Rectal smooth muscle tissue (tissue), 1 donor: ENCODE results near the gene TCF12.

Experiments
- H3K27ac ChIP-seq: one replicate; pipeline ENCODE4 v1.7.0; 2013; ENCODE audit warnings: low read depth, low read length, inconsistent platforms
- H3K27me3 ChIP-seq: one replicate; pipeline ENCODE4 v1.7.0; 2013; ENCODE audit warnings: low read length; ENCODE audit not compliant: control insufficient read depth, insufficient read depth
- H3K36me3 ChIP-seq: one replicate; pipeline ENCODE4 v1.7.0; 2013; ENCODE audit warnings: low read length; ENCODE audit not compliant: control insufficient read depth, insufficient read depth
- H3K4me1 ChIP-seq: one replicate; pipeline ENCODE4 v1.7.0; 2013; ENCODE audit warnings: low read length; ENCODE audit not compliant: control insufficient read depth, insufficient read depth
- H3K4me3 ChIP-seq: one replicate; pipeline ENCODE4 v1.7.0; 2013; ENCODE audit warnings: low read length
- H3K9ac ChIP-seq: one replicate; pipeline ENCODE4 v1.7.0; 2013; ENCODE audit warnings: low read length

The TCF12 gene

DNA sequence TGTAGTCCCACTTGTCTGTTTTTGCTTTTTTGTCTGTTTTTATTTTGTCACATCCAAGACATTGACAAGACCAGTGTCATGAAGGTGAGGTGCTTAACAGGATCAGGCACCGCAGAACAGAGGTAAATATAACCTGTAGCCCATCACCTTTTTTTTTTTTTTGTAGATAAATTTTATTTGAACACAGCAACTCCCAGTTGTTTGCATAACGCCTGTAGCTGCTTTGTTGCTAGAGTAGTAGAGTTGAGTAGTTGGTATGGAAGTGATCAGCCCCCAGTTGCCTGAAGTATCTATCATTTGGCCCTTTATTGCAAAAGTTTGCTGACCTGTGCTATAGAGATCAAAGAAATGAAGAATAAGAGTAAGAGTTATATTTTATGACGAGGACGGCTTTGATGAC, 135.0 kb downstream of the TCF12 start:
- Histone ChIP-seq H3K27me3 (no peaks in the 10 kb centered on the region), H3K9ac (no peak overlapping the region), H3K27ac (no peak overlapping the region), H3K4me3 (no peak overlapping the region), H3K36me3 (no peaks in the 10 kb centered on the region), H3K4me1 (no peaks in the 10 kb centered on the region)

DNA sequence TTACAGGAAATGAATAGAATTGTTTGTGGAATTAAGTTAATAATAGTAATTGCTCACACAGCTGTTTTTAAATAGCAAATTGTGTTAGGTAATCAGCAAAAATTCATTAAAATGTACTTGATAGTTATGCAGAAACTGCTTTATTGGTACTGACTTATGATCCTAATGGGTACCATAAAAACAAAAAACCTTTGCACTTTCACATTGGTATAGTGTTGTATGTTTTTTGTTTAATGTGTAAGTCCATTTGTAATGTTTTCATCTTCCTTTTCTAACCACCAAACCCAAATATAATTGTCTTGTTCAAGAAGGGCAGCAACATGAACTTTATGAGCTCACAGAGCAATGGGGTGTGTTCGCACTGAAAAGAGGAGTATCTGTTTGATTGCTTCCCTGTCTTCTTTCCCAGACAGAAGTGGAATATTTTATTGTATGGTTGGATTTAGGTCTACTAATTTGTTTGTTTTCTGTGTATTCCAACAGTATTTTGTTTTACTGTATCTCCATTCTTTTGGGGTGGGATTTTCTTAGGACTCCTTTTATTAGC, 135.8 kb downstream of the TCF12 start:
- no peak overlapping the region for H3K9ac ChIP-seq
- no peaks in the 10 kb centered on the region for H3K36me3 ChIP-seq
- no peak overlapping the region for H3K27ac ChIP-seq
- no peak overlapping the region for H3K4me3 ChIP-seq
- no peaks in the 10 kb centered on the region for H3K4me1 ChIP-seq
- H3K27me3 ChIP-seq = no peaks in the 10 kb centered on the region

DNA sequence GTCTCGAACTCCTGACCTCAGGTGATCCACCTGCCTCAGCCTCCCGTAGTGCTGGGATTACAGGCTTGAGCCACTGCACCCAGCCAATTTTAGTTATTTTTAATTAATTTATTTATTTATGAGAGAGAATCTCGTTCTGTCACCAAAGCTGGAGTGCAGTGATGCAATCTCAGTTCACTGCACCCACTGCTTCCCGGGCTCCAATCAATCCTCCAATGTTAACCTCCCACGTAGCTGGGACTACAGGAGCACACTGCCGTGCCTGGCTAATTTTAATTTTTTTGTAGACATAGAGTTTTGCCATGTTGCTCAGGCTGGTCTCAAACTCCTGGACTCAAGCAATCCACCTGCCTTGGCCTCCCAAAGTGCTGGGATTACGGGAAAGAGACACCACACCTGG, 137.9 kb downstream of the TCF12 start:
- no peak overlapping the region for H3K4me3 ChIP-seq
- no peaks in the 10 kb centered on the region for H3K36me3 ChIP-seq
- H3K4me1 ChIP-seq = no peaks in the 10 kb centered on the region
- H3K27ac ChIP-seq = no peak overlapping the region
- no peak overlapping the region for H3K9ac ChIP-seq
- no peaks in the 10 kb centered on the region for H3K27me3 ChIP-seq

DNA sequence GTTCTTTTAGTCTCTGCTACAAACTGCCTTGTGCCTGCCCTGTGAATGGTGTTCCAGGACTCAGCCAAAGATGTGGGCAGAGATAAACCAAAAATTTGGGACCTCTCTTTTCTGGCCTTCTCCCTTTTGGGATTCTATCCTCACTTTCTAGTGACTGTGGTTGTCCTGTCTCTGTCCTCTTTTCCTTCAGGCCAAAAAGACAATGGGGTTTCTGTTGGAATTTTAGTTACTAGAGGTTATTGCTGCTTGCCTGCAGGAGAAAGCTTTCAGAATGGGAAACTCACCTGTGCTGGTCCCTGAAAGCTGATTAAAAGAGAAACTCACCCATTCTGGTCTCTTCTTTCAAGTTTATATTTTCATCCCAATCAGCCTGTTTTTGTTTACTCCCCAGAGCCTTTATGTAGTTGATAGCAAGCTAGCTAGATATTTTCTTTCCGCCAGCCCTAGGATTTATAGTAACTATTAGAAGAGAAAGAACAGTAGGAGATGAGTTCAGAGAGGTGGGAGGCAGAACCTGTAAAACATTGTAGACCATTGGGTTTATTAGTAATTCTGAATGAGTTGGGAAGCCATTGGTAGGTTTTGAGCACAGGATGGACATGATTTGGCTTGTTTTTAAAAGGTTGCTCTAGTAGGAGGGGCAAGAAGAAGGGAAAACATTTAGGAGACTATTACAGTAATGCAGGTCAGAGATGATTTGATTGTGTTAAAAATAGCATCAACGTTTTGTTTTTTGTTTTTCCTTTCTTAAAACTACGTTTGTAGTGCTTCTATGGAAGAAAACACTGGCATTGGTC, 138.9 kb downstream of the TCF12 start:
- Histone ChIP-seq H3K27ac (no peak overlapping the region), H3K4me1 (no peaks in the 10 kb centered on the region), H3K9ac (no peak overlapping the region), H3K27me3 (no peaks in the 10 kb centered on the region), H3K4me3 (no peak overlapping the region), H3K36me3 (no peaks in the 10 kb centered on the region)

DNA sequence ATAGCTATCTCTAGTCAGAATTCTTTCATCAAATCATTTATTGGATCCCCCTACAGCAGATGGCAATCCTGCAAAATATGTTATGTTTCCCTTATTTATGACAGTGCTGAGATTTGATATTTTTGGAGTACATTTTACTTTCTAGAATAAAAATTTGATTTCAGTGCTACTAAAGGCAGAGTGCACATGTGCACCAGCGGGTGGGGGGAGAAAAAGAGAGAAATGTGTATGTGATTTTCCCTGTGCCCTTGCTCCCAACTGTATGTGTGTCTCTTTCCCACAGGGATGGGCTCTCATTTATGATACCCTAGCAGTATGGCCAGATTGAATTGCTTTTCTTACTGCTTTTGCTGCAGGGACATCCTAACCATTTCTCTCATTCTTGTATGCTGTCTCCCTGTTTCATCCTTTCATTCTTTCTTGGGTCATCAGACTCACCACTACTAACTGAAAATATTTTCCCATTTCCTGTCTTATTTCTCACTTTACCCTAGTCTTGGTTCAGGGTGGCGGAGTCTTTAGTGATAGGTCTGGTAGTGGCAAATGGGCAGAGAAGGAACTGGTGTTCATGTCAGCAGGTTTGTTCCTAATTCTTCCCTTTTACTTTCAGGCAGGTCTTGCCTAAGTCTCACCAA, 140.7 kb downstream of the TCF12 start:
- Histone ChIP-seq H3K4me1 (no peaks in the 10 kb centered on the region), H3K27me3 (no peaks in the 10 kb centered on the region), H3K4me3 (no peak overlapping the region), H3K9ac (no peak overlapping the region), H3K27ac (no peak overlapping the region), H3K36me3 (no peaks in the 10 kb centered on the region)

DNA sequence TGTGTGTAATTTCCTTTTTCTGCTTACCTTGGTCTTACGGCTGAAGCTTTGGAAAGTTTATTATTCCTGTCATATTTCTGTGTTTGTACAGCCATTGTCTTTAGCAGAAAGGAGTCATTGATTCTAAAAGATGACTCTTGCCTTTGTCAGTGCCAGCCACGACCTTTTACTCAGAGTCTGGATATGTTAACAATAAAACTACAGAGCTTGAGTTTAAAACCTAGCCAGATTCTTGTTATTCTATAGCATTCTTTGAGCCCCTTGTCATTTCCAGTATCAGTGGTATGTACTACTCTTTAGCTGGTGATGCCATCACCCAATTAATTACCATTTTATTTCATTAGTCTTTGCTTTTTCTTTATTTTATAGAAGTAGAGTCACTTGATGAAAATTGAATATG, 142.4 kb downstream of the TCF12 start:
- Histone ChIP-seq H3K36me3 (no peaks in the 10 kb centered on the region), H3K4me3 (no peak overlapping the region), H3K27ac (no peak overlapping the region), H3K27me3 (no peaks in the 10 kb centered on the region), H3K9ac (no peak overlapping the region), H3K4me1 (no peaks in the 10 kb centered on the region)

DNA sequence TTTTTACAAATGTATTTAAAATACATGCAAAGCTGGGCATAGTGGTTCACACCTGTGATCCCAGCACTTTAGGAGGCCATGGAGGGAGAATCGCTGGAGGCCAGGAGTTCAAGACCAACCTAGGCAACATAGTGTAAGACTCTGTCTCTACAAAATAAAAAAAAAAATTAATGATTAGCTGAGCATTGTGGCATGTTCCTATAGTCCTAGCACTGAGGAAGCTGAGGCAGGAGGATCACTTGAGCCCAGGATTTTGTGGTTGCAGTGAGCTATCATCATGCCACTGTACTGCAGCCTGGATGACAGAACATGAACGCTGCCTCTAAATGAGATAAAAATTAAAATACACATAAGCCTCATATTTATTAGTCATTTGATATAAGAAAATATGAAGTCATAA, 142.8 kb downstream of the TCF12 start:
- Histone ChIP-seq H3K36me3 (no peaks in the 10 kb centered on the region), H3K4me3 (no peak overlapping the region), H3K9ac (no peak overlapping the region), H3K27me3 (no peaks in the 10 kb centered on the region), H3K4me1 (no peaks in the 10 kb centered on the region), H3K27ac (no peak overlapping the region)

DNA sequence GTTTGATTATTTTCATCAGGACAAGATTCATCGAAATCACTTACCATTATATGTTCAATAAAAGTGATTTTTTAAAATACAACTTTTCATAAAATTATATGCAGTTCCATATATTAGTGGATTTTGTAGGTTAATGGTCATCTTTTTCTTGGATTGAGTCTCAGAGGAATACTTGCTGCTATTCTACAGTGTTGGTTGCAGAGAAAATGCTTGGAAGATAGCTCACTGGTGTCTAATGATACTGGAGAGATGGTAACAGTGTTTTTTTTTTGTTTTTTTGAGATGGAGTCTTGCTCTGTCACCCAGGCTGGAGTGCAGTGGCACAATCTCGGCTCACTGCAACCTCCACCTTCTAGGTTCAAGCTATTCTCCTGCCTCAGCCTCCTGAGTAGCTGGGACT, 143.3 kb downstream of the TCF12 start:
- Histone ChIP-seq H3K27me3 (no peaks in the 10 kb centered on the region), H3K4me1 (no peaks in the 10 kb centered on the region), H3K27ac (no peak overlapping the region), H3K4me3 (no peak overlapping the region), H3K9ac (no peak overlapping the region), H3K36me3 (no peaks in the 10 kb centered on the region)

DNA sequence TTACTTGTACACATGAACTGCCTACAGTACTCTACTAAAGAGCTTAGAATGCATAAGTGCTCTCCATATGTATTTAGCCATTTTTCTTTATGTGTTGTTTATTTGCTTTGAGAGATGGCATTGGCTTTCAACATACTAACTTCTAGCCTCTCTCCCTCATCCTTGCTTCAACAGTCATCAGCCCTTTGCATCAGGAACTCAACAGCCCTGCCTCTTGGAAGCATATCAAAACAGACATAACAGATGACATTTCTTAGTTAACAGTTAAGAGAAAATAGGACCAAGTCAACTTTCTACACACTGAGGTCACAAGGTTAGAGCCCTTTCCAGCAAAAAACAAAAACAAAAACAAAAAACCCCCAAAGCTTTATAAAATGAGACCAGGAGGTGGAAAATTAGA, 145.6 kb downstream of the TCF12 start:
- Histone ChIP-seq H3K27me3 (no peaks in the 10 kb centered on the region), H3K4me3 (no peak overlapping the region), H3K4me1 (no peaks in the 10 kb centered on the region), H3K9ac (no peak overlapping the region), H3K36me3 (no peaks in the 10 kb centered on the region), H3K27ac (no peak overlapping the region)

DNA sequence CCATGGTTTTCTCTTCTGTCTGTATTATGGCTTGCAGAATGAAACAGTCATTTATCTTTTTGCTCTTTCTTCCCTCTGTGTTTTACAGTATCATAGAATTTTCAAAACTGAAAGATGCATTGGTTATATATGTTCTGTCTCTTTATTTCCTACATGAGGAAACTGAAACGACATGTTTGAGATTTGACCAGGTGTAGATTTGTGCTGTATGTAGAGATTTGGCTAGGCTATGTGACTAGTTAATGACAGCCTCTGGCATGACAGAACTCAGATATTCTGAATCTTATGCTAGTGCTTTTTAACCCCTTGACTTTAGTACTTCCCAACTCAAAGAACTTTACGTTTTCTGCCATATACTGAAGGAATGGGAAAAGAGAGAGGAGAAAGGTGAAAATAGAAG, 151.0 kb downstream of the TCF12 start:
- Histone ChIP-seq H3K4me3 (no peak overlapping the region), H3K27me3 (no peaks in the 10 kb centered on the region), H3K36me3 (no peaks in the 10 kb centered on the region), H3K4me1 (peaks cover 2% of the 10 kb centered on the region), H3K27ac (no peak overlapping the region), H3K9ac (no peak overlapping the region)

DNA sequence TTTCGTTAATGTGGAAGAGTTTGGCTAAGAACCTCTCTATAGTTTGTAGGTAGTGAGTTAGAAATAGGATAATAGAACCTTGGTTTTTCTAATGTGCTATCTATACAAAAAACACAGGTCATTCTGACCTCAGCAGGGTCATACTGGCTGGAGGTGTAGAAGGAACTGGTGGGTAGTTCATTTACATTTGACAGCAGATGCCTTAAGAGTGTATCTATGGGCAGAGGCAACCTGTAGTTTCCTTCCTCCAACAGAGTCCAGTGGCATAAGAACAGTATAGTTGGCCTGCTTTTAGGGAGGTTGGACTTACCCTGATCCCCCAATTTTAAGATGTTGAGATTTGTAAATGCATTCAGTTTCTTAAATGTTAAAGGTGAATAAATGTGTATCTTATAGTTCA, 152.2 kb downstream of the TCF12 start:
- no peaks in the 10 kb centered on the region for H3K27me3 ChIP-seq
- H3K27ac ChIP-seq = no peak overlapping the region
- H3K9ac ChIP-seq = no peak overlapping the region
- H3K4me3 ChIP-seq = no peak overlapping the region
- peaks cover 2% of the 10 kb centered on the region for H3K4me1 ChIP-seq
- no peaks in the 10 kb centered on the region for H3K36me3 ChIP-seq

DNA sequence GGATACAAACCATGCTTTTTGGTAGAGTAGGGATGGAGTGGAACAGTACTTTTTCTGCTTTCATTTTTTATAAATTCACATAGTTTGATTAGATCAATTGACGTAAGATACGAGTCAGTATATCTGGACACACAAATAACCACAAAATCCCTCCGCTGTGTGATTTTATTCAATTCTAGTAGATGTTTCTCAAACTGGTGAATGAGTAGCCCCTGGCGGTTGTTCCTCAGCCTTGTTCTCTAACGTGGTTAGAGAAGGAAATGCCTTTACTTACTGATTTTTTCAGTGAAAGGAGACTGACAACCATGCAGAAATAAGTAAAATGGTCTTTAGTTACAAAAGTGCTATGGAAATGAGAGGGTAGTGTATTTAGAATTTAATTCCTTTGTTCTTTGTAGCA, 161.0 kb downstream of the TCF12 start:
- Histone ChIP-seq H3K27me3 (no peaks in the 10 kb centered on the region), H3K4me3 (no peak overlapping the region), H3K27ac (no peak overlapping the region), H3K36me3 (no peaks in the 10 kb centered on the region), H3K9ac (no peak overlapping the region), H3K4me1 (peaks cover 4% of the 10 kb centered on the region)
